Muscle of leg (tissue), 16 donors: ENCODE measurements around the gene SKIC2. TPM values are rescaled to one million over a fixed set of nuclear protein-coding genes. Genes with fewer than 3 reads are reported as not detected.
A peak's percentile ranks its signal among the peaks of the same experiment; 100 is the strongest.
"Not testable (repeated sequence)": the region's sequence is repeated elsewhere in the genome, so short reads cannot be mapped to it uniquely, and the experiment has no call there.

Experiments used
- DNase-seq: peaks from one replicate; pipeline ENCODE4 v3.0.0; 2013
- H3K27ac ChIP-seq: one replicate; pipeline ENCODE4 v1.5.1; 2013; ENCODE audit warnings: mild to moderate bottlenecking, low read length, control low read depth
- H3K27me3 ChIP-seq: one replicate; pipeline ENCODE4 v1.6.1; 2013; ENCODE audit warnings: low read length; ENCODE audit not compliant: control insufficient read depth, insufficient read depth
- H3K36me3 ChIP-seq: one replicate; pipeline ENCODE4 v1.6.1; 2013; ENCODE audit warnings: low read length; ENCODE audit not compliant: control insufficient read depth, insufficient read depth
- H3K4me1 ChIP-seq: one replicate; pipeline ENCODE4 v1.6.1; 2013; ENCODE audit warnings: low read length; ENCODE audit not compliant: control insufficient read depth, insufficient read depth
- H3K4me3 ChIP-seq: one replicate; pipeline ENCODE4 v1.5.1; 2013; ENCODE audit warnings: low read length, control low read depth
- H3K9me3 ChIP-seq: replicated peaks from 2 replicates; pipeline ENCODE4 v1.6.1; 2013; ENCODE audit warnings: low read depth, low read length; ENCODE audit not compliant: control insufficient read depth
- WGBS: methylation state at CpG from one replicate; pipeline ENCODE4 v1.1.5; 2013; ENCODE audit warnings: missing lambda C conversion rate; ENCODE audit not compliant: insufficient coverage; 5-methylcytosine and 5-hydroxymethylcytosine counted together
- long read RNA-seq, 11 donors: transcript quantifications; one replicate each; lab custom pipeline, GENCODE V29; 2026
- polyA plus RNA-seq, 8 donors: library from polyadenylated mRNA; unstranded; fragments of 120-200 nt; gene quantifications; one replicate each; pipeline versions ENCODE4 v1.2.1 to v1.2.3, GENCODE V29; 2013; ENCODE audit warnings: inconsistent platforms in 1 of 8, low replicate concordance in 1 of 8; ENCODE audit not compliant: insufficient read length in 8 of 8, insufficient read depth in 1 of 8
- total RNA-seq: library from RNA; stranded (reverse); fragments of 120-200 nt; gene quantifications from one replicate; pipeline ENCODE4 v1.2.4, GENCODE V29; 2013

SKIC2 gene
- total RNA-seq (21.8 TPM), polyA plus RNA-seq (10 to 100 TPM; 27.0 to 34.1 (median 30.8) TPM)
- long read RNA-seq, donor 1 = 0 reads
- long read RNA-seq, donor 2, partial matches to known transcripts = 0 of 1 reads
- long read RNA-seq, donor 2, other reads (novel, unspliced or antisense) = 0 of 1 reads
- long read RNA-seq, donor 3, partial matches to known transcripts = 0 of 1 reads
- long read RNA-seq, donor 3, other reads (novel, unspliced or antisense) = 0 of 1 reads
- long read RNA-seq, donor 4 = 0 reads
- long read RNA-seq, donor 5, partial matches to known transcripts = 0 of 1 reads
- long read RNA-seq, donor 5, other reads (novel, unspliced or antisense) = 0 of 1 reads
- long read RNA-seq, donor 6, partial matches to known transcripts = 11 of 12 reads
- long read RNA-seq, donor 6, other reads (novel, unspliced or antisense) = 0 of 12 reads
- long read RNA-seq, donor 7, partial matches to known transcripts = 0 of 1 reads
- long read RNA-seq, donor 7, other reads (novel, unspliced or antisense) = 0 of 1 reads
- long read RNA-seq, donor 8, partial matches to known transcripts = 0 of 1 reads
- long read RNA-seq, donor 8, other reads (novel, unspliced or antisense) = 0 of 1 reads
- long read RNA-seq, donor 9, partial matches to known transcripts = 8 of 8 reads
- long read RNA-seq, donor 9, other reads (novel, unspliced or antisense) = 0 of 8 reads
- long read RNA-seq, donor 10, partial matches to known transcripts = 13 of 13 reads
- long read RNA-seq, donor 10, other reads (novel, unspliced or antisense) = 0 of 13 reads
- long read RNA-seq, donor 11 = 0 reads

DNA sequence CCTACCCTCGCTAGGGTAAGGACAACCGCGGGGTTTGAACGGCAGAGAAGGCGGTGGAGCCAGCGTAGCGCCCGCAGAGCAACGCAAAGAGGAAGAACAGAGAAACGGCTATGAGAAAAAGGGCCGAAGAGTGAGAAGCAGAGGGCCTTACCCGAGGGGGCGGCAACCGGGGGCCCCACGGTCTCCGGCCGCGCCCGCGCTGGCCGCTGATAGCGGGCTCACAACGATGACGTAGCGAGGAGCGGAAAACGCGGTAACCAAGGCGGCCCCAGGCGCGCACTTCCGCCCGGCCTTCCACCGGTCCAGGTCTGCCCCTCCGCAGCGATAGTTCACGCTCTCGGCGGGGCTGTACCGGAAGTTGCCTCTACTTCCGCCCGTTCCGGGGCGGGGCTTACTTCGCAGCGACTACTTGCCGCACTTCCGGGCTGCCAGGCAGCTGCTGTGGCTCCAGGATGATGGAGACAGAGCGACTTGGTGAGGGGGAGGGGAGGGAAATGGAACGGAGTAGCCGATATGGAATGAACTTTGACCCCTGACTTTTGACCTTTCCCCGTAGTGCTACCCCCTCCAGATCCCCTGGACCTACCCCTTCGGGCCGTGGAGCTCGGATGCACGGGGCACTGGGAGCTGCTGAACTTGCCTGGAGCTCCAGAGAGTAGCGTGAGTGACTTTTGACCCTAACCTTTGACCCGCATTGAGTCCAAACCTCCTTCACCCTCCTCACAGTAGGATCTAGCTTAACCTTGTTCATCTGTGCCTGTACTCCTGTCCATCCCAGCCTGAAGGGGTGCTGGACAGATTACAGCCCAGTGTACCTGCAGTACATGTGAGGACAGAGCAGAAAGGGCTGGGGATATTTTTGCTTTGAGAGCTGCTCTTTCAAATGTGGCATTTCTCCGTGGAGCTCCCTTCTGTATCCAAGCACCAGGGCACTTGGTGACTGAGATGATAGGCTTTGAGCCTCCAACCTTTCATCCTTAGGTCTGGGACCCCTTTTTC is at the start of gene SKIC2, which contains the start of gene NELFE:
Gene SKIC2, plus strand, starts transcription at position 435 of the 999 bp plus-strand sequence. Its CDS starts 18 bp downstream, at position 453.
Gene NELFE, minus strand, starts transcription at position 231 of the 999 bp plus-strand sequence. CDS start 525 bp downstream, outside the sequence.
- Histone ChIP-seq H3K4me1 (peaks cover 18% of the 10 kb centered on the region), H3K4me3 (peak within 1 kb of the TSS; percentile 78), H3K27me3 (no peaks in the 10 kb centered on the region), H3K27ac (peak within 1 kb of the TSS; percentile 91), H3K9me3 (no peaks in the 10 kb centered on the region), H3K36me3 (peaks cover 73% of the 10 kb centered on the region)
- WGBS = under 1% methylated on average over 50 of the region's 59 CpGs
- peak; percentile 99 for DNase-seq

DNA sequence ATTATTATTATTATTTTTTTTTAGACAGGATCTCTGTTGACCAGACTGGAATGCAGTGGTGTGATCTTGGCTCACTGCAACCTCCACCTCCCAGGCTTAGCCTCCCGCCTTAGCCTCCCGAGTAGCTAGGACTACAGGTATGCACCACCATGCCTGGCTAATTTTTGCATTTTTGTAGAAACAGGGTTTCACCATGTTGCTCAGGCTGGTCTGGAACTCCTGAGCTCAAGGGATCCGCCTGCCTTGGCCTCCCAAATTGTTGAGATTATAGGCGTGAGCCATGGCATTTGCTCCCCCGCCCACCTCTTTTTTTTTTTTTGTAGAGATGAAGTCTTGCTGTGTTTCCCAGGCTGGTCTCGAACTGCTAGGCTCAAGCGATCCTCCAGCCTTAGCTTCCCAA is 49.7 kb upstream of the SKIC2 start:
- H3K4me3 ChIP-seq, H3K4me1 ChIP-seq, H3K27ac ChIP-seq, DNase-seq, H3K36me3 ChIP-seq, H3K27me3 ChIP-seq, H3K9me3 ChIP-seq: not testable (repeated sequence)
- 74% methylated on average over 4 of the region's 7 CpGs for WGBS

- no peak for DNase-seq
- Histone ChIP-seq H3K9me3 (no peaks in the 10 kb centered on the region), H3K27me3 (peaks cover 3% of the 10 kb centered on the region), H3K4me1 (no peaks in the 10 kb centered on the region), H3K27ac (no peak overlapping the region), H3K36me3 (no peaks in the 10 kb centered on the region), H3K4me3 (no peak overlapping the region)
- 67% methylated on average over 9 of the region's 11 CpGs for WGBS
Measured at GRCh38 chr6:31911826-31912585, 47.0 kb upstream of the SKIC2 start.

DNA sequence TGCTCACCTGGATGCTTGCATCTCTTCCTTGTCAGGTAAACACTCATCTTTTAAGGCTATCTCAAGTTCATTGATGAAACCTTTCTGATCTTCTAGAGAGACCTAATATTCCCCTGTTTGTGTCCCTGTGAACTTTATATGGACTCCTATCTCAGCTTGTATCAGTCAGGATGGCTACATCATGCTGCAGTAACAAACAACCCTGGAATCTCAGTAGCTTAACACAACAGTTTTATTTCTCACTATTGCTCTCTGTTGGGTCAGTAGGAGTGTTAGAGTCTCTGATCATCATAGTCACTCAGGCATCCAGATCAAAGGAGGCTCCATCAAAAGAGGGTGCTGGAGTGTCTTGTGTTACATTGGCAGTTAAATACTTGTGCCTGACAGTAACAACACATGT is 43.6 kb upstream of the SKIC2 start:
- Histone ChIP-seq H3K4me3 (no peak overlapping the region), H3K27me3 (no peaks in the 10 kb centered on the region), H3K4me1 (no peaks in the 10 kb centered on the region), H3K36me3 (no peaks in the 10 kb centered on the region), H3K27ac (no peak overlapping the region), H3K9me3 (no peaks in the 10 kb centered on the region)
- DNase-seq = no peak

DNA sequence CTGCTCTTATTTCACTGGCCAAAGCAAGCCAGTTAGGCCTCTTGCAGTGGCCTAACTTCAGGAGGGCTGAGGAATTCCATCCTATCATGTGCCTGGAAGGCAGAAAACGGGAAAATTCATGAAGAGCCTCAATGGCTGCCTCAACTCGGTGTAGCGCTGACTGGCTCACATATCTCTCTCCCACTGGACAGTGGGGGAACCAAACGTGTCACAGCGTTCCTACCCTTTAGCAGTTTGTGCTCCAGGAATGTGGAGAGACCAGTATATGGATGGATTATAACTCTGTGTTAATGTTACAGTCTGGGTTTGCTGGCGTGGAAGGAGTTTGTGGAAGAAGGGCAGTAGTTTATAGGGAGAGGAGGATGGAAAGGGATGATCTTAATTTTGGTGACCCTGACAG is 43.2 kb upstream of the SKIC2 start:
- no peaks in the 10 kb centered on the region for H3K27me3 ChIP-seq
- H3K4me3 ChIP-seq = no peak overlapping the region
- no peaks in the 10 kb centered on the region for H3K4me1 ChIP-seq
- H3K27ac ChIP-seq = no peak overlapping the region
- no peak for DNase-seq
- no peaks in the 10 kb centered on the region for H3K36me3 ChIP-seq
- 88% methylated on average over 2 of the region's 6 CpGs for WGBS
- no peaks in the 10 kb centered on the region for H3K9me3 ChIP-seq

DNA sequence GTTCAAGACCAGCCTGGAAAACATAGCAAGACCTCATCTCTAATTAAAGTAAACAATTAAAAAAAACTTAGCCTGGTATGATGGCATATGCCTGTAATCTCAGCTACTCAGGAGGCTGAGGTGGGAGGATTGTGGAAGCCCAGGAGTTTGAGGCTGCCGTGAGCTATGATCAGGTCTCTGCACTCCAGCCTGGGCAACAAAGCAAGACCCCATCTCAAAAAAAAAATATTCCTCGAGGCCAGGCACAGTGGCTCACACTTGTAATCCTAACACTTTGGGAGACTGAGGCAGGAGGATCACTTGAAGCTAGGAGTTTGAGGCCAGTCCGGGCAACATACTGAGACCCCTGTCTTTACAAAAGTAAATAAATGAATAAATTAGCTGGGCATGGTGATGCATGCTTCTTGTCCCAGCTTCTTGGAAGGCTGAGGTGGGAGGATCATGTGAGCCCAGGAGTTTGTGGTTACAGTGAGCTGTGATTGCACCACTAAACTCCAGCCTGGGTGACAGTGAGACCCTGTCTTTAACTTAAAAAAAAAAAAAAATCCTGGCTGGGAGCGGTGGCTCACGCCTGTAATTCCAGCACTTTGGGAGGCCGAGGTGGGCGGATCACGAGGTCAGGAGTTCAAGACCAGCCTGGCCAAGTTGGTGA is 40.8 kb upstream of the SKIC2 start:
- no peaks in the 10 kb centered on the region for H3K27me3 ChIP-seq
- no CpG with 5 or more reads among the region's 8 CpGs for WGBS
- H3K4me1 ChIP-seq = no peaks in the 10 kb centered on the region
- no peak overlapping the region for H3K4me3 ChIP-seq
- H3K9me3 ChIP-seq = no peaks in the 10 kb centered on the region
- H3K27ac ChIP-seq = no peak overlapping the region
- DNase-seq = no peak
- H3K36me3 ChIP-seq = no peaks in the 10 kb centered on the region

GRCh38 chr6:31919624-31920303 is 39.2 kb upstream of the SKIC2 start:
- Histone ChIP-seq H3K27me3 (no peaks in the 10 kb centered on the region), H3K4me3 (no peak overlapping the region), H3K36me3 (no peaks in the 10 kb centered on the region), H3K4me1 (no peaks in the 10 kb centered on the region), H3K9me3 (no peaks in the 10 kb centered on the region), H3K27ac (no peak overlapping the region)
- DNase-seq = no peak
- no CpG with 5 or more reads among the region's 6 CpGs for WGBS

DNA sequence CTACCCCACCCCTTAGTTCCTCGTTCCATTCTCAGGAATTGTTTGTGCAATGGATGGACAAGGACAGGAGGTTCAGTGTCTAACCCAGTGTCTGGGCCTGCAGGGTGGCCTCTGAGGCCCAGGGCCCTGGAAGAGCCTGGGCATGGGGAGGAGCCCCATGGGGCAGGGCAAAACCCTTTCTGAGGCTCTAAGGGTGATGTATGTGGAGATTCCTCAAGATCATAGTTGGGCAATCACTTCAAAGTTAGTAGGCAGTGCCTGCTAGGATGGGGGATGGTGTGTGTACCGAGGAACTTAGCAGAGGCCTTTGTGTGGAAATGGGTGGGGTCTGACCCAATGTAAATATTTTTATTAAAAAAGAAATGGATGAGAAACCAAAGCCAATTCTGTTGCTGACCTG is 38.2 kb upstream of the SKIC2 start:
- WGBS = 75% methylated on average over 1 of the region's 2 CpGs
- no peak overlapping the region for H3K27ac ChIP-seq
- no peaks in the 10 kb centered on the region for H3K27me3 ChIP-seq
- H3K36me3 ChIP-seq = no peaks in the 10 kb centered on the region
- H3K4me3 ChIP-seq = no peak overlapping the region
- H3K4me1 ChIP-seq = no peaks in the 10 kb centered on the region
- DNase-seq = no peak
- no peaks in the 10 kb centered on the region for H3K9me3 ChIP-seq
